GM18508 (cell line): ENCODE measurements around the gene SNX27.
"Not testable (repeated sequence)": the region's sequence is repeated elsewhere in the genome, so short reads cannot be mapped to it uniquely, and the experiment has no call there.

Source experiments
- ATAC-seq: cut with Tn5 transposase; IDR thresholded peaks from one replicate; pipeline ENCODE4 v1.9.1; 2021; ENCODE audit warnings: moderate number of reproducible peaks; ENCODE audit not compliant: insufficient read depth, unreplicated experiment

Gene SNX27

DNA sequence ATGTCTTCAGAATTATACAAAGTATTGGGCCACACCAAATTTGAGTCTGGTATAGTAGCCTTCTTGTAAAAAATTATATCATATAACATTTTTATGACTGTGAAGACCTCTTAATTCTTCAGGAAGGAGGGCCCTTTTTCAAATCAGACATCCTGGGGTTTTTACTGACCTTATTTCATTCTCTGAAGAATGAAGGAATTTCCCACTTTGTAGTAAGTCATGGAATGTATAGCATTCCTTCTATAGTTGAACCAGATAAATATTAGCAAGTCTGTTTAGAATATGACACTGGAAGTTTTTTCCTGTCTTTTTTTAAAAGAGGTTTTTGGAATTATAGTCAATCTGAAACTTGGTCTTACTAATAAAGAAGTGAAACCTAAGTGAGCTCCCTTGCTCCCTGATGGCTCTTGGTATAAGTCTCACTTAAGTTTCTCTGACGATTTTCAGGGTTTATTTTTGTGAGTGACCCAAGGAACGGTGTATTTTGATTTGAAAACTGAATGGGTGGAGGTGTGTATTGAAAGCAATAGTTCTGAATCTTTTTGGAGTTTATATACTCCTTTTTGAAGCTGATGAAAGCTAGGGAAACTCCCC lies 23.7 kb downstream of the SNX27 start:
- ATAC-seq = no peak

DNA sequence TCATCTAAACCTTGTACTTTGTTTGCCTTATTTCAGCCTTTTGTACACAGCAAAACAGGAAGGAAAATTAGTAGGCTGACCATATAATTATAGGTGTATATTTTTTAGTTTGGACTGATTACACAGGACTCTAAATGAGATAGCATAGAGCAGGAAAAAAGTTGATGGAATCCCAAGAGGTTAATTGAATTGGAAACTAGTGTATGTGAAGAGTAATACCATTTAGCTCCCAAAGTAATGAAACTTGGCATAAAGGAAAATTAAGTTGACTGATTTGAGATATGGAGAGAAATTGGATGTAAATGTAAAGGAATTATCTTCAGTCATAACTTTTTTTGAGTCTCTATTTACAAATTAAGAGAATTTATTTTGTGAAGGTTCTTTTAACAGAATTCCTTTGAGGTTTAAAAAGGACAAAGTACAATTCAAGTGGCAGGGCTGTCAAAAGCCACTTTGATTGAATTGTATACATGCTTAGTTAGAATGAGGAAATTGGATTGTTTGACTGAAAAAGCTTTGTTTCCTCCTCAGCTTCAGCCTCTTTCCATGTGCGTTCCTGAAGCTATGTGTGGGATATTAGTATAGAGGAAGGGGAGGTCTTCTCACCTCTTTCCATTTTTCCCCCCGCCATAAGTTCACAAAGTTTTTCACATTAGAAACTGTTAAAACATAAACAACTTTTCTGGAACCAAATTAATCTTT lies 26.4 kb downstream of the SNX27 start:
- ATAC-seq = no peak

DNA sequence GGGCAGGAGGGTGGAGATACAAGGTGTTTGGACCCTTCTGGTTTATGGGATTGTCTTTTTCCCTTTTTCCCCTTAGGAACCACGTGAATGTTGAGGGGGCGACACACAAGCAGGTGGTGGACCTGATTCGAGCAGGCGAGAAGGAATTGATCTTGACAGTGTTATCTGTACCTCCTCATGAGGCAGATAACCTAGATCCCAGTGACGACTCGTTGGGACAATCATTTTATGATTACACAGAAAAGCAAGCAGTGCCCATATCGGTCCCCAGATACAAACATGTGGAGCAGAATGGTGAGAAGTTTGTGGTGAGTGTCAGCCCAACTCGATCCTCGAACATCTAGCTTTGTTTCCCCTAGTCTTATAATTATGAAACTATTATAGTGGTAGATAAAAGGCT lies 27.0 kb downstream of the SNX27 start:
- ATAC-seq = no peak

DNA sequence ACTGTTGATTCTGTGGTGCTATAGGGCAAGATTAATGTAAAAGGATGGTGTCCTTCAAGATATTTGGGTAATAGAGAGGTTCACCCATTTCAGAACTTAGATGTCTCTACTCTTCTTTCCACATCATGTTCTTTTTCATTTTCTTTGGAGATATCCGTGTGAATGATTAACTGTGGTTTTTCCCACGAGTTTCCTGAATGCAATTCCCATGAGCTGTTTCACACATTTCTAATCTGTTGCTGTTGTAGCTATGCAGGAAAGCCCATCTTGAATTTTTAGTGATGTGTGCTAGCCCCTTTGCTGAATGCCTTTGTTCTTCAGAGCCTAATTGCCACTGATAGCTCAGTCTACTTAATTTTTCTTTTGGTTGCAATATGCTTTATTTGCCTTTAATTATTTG lies 27.6 kb downstream of the SNX27 start:
- ATAC-seq = no peak

DNA sequence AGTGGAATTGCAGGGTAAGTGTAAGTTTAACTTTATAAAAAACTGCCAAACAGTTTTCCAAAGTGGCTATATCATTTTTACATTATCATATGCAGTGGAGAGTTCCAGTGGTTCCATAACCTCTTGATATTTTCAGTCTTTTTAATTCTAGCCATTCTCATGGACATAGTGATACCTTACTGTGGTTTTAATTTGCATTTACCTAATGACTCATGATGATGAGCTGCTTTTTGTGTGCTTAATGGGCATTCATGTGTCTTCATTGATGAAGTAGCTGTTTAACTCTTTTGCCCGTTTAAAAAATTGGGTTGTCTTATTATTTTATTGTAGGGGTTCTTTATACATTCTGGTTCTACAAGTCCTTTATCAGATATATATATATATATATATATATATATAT lies 29.4 kb downstream of the SNX27 start:
- ATAC-seq = no peak

DNA sequence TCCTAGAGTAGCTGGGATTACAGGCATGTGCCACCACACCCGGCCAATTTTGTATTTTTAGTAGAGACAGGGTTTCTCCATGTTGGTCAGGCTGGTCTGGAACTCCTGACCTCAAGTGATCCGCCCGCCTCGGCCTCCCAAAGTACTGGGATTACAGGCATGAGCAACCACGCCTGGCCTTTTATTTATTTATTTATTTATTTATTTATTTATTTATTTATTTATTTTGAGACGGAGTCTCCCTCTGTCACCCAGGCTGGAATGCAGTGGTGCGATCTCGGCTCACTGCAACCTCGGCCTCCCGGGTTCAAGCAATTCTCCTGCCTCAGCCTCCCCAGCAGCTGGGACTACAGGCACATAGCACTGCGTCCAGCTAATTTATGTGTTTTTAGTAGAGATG lies 31.2 kb downstream of the SNX27 start:
- ATAC-seq = not testable (repeated sequence)

DNA sequence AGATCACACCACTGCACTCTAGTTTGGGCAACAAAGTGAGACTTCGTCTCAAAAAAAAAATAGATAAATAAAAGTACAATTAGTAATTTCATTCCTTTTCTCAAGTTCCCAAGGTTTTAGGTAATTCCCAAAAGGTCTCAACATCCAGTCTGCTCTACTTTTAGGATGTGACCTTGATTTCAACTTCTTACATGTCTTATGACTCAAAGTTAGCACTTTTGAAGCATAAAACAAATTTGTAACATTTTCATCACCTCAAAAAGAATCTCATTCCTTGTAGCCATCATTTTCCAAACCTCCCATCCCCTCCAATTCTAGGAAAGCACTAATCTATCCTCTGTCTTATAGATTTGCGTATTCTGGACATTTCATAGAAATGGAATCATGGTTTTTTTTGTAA lies 32.2 kb downstream of the SNX27 start:
- no peak for ATAC-seq

DNA sequence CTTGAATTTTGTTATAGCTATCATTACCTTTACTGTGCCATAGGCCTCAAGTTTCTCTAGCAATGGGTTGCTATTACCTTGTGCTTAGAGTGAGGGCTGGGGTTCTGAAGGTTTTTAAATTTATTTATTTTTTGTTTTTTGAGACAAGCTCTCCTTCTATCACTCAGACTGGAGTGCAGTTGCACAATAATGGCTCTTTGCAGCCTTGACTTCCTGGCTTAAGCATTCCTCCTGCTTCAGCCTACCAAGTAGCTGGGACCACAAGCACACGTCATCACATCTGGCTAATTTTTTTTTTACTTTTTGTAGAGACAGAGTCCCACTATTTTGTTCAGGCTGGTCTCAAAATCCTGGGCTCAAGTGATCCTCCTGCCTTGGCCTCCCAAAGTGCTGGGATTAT lies 41.5 kb downstream of the SNX27 start:
- no peak for ATAC-seq

DNA sequence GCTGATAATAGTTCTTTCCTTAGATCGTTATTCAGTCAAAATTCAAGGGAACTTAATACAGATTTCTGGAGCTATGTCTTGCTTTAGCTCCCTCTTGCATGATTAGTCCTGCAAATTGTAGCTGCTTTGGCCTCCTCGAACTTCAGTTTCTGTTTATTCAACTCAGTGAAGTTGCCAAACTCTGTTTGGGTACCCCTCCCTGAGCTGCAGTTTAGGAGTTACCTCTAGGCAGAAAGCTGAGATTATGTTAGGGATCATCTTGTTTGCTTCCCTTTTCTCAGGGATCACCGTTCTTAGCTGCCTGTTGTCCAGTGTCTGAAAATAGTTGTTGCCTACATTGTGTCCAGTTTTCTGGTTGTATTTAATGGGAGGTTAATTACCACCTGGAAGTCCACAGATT lies 43.5 kb downstream of the SNX27 start:
- ATAC-seq = no peak

DNA sequence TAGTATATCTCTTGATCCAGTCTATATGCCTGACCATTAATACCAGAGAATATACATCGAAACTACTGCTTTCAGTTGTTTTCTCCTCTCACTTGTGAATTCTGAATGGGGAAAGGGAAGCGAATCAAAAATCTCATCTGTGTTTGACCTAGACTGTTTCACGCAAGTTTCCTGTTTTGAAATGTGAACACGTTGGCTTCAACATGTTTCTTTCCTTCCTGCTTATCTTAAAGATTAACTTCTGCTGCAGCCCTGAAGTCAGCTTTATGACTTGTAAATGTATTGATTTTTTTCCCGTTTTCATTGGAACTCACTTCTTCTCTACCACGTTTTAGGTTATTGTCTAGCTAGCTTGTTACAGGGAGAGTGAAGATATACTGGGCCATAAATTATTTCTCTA lies 49.9 kb downstream of the SNX27 start:
- ATAC-seq = no peak

DNA sequence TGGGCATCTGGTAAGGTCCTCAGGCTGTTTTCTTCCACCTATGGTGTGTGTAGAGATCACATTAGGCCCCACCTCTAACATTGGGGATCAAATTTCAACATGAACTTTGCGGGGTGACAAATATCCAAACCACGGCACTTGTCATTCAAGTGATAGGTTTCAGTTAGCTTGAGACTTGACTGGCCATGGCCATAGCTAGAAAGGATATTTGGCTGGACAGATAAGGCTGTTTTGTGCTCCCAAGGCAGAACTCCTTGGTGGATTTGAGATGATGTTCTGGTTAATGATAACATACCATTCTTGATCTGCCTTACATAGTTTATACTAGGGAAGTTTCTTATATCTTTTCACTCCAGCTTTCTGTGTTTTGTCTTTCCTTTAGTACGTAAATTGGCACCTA lies 56.2 kb downstream of the SNX27 start:
- no peak for ATAC-seq

DNA sequence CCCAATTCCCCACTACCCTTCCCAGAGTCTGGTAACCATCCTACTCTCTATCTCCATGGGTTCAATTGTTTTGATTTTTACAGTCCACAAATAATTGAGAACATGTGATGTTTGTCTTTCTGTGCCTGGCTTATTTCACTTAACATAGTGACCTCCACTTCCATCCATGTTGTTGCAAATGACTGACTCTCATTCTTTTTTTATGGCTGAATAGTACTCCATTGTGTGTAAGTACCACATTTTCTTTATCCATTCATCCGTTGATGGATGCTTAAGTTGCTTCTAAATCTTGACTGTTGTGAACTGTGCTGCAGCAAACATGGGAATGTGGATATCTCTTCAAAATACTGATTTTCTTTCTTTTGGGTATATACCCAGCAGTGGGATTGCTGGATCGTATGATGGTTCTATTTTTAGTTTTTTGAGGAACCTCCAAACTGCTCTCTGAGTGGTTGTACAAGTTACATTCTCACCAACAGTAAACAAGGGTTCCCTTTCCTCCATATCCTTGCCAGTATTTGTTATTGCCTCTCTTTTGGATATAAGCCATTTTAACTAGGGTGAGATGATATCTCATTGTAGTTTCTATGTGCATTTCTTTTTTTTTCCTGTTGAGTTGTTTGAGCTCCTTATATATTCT lies 58.3 kb downstream of the SNX27 start:
- ATAC-seq = not testable (repeated sequence)

DNA sequence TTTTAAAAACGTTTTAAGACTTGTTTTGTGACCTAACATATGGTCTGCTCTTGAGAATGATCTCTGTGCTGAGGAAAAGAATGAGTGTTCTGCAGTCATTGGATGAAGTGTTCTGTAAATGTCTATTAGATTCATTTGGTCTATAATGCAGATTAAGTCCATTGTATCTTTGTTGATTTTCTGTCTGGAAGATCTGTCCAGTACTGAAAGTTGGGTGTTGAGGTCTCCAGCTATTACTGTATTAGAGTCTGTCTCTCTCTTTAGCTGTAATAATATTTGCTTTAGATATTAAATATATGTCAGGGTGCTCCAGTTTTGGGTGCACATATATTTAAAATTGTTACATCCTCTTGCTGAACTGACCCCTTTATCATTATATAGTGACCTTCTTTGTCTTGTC lies 61.6 kb downstream of the SNX27 start:
- no peak for ATAC-seq

DNA sequence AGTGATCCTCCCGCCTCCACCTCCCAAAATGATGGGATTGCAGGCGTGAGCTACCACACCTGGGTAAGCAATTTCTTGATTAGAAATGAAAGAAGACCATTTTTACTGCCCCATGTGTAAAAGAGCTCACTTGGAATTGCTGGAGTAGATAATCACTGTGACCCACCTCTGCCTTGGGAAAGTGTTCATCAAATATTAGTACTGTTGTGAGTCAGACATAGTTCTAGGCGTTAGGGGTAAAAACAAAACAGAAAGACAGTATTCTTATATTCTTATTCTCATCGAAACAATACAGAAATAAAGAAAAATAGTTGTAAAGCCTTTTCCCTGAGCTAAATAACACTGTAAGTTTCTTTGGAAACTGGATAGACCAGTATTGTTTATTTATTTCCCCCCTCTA lies 68.5 kb downstream of the SNX27 start:
- ATAC-seq = no peak

DNA sequence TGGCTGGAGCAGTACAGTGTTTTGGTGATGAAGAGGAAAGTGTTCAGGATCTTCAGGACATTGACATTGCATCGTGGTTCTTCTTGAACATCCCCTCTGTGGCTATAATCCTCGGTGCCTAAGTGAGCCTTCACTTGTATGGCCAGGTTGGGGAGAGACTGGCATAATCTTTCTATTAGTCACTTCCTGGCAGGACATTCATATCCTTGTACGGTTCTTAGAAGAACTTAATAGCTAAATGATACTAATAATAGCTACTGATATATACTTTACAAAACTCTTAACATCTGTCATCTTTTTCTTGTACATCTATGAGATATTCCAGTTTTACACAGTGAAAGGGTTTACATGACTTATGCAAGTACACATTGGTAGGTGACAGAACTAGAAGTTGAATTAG lies 69.0 kb downstream of the SNX27 start:
- no peak for ATAC-seq

DNA sequence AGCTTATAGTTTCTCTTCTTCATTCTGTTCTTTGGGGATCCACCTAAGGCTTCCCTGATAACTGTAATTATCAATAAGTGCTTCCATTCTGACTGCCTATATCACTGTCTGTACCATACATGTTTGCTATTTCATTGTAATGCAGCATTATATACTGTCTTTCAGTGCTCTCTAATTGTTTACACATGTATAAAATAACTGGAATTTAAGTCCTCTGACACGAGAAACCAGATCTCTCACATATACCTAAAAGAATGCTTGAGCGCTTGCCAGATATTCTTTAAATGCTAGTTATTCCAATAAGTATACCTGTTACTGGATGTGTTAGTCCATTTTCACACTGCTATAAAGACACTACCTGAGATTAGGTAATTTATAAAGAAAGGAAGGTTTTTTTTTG lies 70.1 kb downstream of the SNX27 start:
- ATAC-seq = no peak

DNA sequence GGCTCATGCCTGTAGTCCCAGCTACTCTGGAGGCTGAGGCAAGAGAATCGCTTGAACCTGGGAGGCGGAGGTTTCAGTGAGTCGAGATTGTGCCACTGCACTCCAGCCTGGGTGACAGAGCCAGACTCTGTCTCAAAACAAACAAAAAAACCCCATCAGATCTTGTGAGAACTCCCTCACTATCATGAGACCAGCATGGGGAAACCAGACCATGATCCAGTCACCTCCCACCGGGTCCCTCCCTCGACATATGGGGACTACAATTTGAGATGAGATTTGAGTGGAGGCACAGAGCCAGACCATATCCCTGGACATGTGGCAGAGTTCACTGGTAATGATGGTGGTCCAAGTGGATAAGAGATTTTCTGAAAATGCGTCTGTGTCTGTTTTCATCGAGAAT lies 71.1 kb downstream of the SNX27 start:
- ATAC-seq = not testable (repeated sequence)

DNA sequence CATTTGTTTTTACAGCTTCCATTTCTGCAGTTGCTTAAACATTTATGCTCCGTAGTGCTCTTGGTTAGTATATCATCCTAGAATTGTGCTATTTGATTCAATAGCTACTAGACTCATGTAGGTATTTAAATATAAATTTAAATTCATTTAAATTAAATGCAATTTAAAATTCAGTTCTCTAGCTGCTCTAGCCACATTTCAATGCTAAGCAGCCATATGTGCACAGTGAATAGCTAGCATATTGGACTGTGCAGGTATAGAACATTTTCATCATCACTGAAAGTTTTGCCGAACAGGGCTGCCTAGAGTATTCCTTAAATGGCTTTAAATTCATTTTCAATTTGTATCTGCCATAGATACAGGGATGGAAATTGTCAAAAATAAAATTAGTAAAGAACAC lies 72.3 kb downstream of the SNX27 start:
- ATAC-seq = no peak

DNA sequence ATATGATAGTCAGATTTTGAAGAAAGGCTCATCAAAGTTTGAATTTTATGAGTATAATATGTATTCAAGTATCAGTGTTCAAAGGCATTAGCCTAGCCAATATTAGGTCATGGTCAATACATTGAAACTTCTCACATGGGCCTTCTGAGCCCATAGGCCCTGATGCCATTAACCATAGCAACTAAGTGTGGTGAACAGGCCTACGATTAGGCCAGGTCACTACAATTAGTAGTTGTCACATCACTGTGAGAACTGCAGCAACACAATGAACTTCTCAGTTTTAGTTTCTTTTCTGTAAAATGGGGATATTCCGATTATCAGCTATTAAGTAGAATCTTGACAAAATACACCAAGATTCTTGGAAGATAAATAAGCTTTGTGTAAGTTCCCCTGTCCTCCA lies 74.7 kb downstream of the SNX27 start:
- ATAC-seq = no peak

DNA sequence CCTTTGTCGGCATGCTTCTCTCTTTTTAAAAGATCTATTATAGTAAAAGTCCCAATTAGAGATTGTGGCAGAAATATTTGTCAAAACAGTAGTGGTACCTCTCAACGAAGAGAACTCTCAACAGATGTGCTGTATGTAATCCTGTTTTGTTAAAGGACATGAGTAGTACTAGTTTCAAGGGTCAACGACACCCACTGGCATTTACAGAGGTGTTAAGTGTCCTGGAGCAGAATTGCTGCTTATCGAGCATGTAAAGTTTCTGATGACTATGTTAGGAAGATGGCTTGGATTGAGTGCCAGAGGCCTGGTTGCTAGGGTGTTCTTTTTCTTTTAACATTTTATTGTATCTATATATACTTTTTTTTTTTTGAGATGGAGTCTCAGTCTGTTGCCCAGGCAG lies 77.6 kb downstream of the SNX27 start:
- ATAC-seq = no peak

DNA sequence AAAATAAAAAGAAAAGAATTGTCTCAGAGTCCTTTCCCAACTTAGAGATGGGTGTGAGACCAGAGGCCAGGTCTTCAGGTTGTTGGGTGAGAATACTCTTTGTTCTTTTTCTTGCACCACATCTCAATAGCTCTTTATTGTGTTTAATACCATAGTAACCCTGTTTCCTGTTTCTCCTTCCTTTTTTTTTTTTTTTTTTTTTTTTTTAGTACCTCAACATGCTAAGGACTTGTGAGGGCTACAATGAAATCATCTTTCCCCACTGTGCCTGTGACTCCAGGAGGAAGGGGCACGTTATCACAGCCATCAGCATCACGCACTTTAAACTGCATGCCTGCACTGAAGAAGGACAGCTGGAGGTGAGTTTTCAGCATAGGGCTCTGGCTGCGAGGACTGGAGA lies 80.4 kb downstream of the SNX27 start:
- ATAC-seq = no peak

DNA sequence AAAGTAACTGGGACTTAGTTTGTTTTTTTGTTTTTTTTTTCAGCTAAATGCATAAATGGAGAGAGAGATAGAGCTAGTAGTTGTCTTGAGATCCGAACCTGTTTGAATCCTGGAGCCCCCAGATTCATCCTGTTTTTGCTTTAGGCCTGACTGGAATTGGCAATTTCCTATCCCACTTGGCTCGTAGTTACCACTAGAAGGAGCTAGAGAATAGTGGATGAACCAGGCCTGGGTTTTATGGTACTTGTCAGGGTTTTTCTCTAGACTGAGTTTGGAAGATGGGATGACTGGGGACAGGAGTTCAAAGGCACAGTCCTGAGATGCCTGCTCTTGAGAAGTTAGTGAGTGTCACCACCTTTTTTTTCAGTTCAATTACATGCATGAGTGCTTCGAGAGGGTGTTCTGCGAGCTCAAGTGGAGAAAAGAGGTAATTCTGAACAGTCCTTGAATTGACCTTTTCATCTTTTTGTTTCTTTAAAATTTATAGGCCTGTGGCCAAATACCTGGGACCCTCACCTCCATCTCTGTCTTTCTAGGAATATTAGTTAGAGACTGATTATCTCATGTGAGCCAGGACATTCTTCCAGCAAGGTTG lies 81.3 kb downstream of the SNX27 start:
- no peak for ATAC-seq
